ENCODE results near the gene NPR3. TPM values are rescaled to one million over a fixed set of nuclear protein-coding genes. Genes with fewer than 3 reads are reported as not detected.

Gene NPR3, protein sequence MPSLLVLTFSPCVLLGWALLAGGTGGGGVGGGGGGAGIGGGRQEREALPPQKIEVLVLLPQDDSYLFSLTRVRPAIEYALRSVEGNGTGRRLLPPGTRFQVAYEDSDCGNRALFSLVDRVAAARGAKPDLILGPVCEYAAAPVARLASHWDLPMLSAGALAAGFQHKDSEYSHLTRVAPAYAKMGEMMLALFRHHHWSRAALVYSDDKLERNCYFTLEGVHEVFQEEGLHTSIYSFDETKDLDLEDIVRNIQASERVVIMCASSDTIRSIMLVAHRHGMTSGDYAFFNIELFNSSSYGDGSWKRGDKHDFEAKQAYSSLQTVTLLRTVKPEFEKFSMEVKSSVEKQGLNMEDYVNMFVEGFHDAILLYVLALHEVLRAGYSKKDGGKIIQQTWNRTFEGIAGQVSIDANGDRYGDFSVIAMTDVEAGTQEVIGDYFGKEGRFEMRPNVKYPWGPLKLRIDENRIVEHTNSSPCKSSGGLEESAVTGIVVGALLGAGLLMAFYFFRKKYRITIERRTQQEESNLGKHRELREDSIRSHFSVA
- total RNA-seq, result under 1 TPM in 2 of 3 donors, not detected in 1; 0.05 to 0.08 TPM

DNA sequence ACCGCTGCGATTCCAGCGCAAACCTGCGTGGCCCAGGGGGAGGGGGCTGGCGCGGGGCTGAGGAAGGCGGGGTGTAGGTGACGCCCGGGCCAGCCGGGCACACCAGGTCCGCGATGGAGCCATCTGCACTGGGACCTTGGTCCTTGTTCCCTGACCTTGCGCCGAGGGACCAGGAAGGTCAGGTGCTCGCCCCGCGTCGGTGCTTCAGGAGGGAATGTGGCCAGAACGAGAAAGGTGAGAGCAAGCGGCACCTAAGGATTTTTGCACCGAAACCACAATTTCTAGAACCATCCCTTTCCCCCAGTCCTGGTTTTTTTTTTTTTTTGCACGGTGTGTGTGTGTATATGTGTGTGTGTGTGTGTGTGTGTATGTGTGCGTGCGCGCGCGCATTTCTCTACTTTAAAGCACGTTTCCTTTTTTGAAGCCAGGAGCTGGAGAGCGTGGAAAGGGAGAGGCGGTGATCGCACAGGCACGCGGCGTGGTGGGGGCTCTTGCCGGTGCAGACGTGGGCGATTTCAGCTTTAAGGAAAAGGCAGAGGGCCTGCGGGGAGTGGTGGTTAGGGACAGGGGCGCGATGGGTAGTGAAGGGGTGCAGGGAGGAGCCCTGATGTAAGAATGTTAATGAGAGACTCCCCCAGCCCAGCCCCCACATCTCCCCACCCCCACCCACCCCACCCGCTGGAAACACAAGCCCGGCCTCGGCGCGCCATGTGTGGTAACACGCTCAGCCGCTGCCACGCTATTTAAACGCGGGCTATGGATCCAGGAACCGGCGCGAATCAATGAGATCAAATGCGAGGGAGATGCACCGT lies at the start of gene NPR3:
NPR3 (plus strand) TSS at position 772 of the 812 bp plus-strand sequence. CDS start 456 bp downstream, outside the sequence.
- ATAC-seq (no peak), DNase-seq (no peak)
- no peaks in the 10 kb centered on the region for H3K36me3 Mint-ChIP-seq (ENCODE audit: insufficient read depth)
- H3K9me3 Mint-ChIP-seq, result no peaks in the 10 kb centered on the region
- peaks cover 66% of the 10 kb centered on the region for H3K27me3 Mint-ChIP-seq (ENCODE audit: low read depth)
- peak within 1 kb of the TSS; percentile 72 for H3K4me3 Mint-ChIP-seq
- peaks cover 25% of the 10 kb centered on the region for H3K4me1 Mint-ChIP-seq (ENCODE audit: low read depth)

- no peaks in the 10 kb centered on the region for H3K36me3 Mint-ChIP-seq (ENCODE audit: insufficient read depth)
- ATAC-seq (no peak), DNase-seq (no peak)
- H3K9me3 Mint-ChIP-seq, result peaks cover 18% of the 10 kb centered on the region
- H3K27me3 Mint-ChIP-seq (ENCODE audit: low read depth), result peaks cover 3% of the 10 kb centered on the region
- H3K4me1 Mint-ChIP-seq (ENCODE audit: low read depth), result no peaks in the 10 kb centered on the region
- H3K4me3 Mint-ChIP-seq, result no peak overlapping the region
Observed at GRCh38 chr5:32664523-32664922, 46.6 kb upstream of the NPR3 start.

- H3K4me3 Mint-ChIP-seq, result no peak overlapping the region
- peaks cover 4% of the 10 kb centered on the region for H3K27me3 Mint-ChIP-seq (ENCODE audit: low read depth)
- DNase-seq (no peak), ATAC-seq (no peak)
- no peaks in the 10 kb centered on the region for H3K4me1 Mint-ChIP-seq (ENCODE audit: low read depth)
- H3K36me3 Mint-ChIP-seq (ENCODE audit: insufficient read depth), result no peaks in the 10 kb centered on the region
- H3K9me3 Mint-ChIP-seq, result peaks cover 16% of the 10 kb centered on the region
Observed at GRCh38 chr5:32668552-32668951, 42.6 kb upstream of the NPR3 start.

DNA sequence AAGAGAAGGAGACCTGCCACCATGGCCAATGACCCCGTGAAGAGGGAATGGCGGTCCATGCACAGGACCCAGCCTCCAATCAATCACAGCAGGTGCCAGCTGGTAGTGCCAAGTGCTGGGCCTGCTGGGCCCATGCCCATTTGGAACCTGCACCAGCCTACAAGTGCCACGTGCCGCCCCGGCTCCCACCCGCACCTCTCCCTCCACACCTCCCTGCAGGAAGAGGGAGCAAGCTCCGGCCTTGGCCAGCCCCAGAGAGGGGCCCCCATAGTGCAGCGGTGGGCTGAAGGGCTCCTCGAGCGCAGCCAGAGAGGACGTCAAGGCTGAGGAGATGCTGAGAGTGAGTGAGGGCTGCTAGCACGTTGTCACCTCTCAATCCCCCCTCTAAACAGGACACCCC lies 37.8 kb upstream of the NPR3 start:
- Mint-ChIP-seq H3K36me3 (ENCODE audit: insufficient read depth) (no peaks in the 10 kb centered on the region), H3K4me3 (no peak overlapping the region), H3K4me1 (ENCODE audit: low read depth) (no peaks in the 10 kb centered on the region), H3K27me3 (ENCODE audit: low read depth) (peaks cover 4% of the 10 kb centered on the region), H3K9me3 (peaks cover 11% of the 10 kb centered on the region)
- no peak for ATAC-seq
- no peak for DNase-seq

- peaks cover 6% of the 10 kb centered on the region for H3K9me3 Mint-ChIP-seq
- H3K4me1 Mint-ChIP-seq (ENCODE audit: low read depth), result no peaks in the 10 kb centered on the region
- no peak overlapping the region for H3K4me3 Mint-ChIP-seq
- ATAC-seq, result no peak
- no peaks in the 10 kb centered on the region for H3K36me3 Mint-ChIP-seq (ENCODE audit: insufficient read depth)
- DNase-seq, result no peak
- H3K27me3 Mint-ChIP-seq (ENCODE audit: low read depth), result no peaks in the 10 kb centered on the region
Observed at GRCh38 chr5:32677023-32677422, 34.1 kb upstream of the NPR3 start.

DNA sequence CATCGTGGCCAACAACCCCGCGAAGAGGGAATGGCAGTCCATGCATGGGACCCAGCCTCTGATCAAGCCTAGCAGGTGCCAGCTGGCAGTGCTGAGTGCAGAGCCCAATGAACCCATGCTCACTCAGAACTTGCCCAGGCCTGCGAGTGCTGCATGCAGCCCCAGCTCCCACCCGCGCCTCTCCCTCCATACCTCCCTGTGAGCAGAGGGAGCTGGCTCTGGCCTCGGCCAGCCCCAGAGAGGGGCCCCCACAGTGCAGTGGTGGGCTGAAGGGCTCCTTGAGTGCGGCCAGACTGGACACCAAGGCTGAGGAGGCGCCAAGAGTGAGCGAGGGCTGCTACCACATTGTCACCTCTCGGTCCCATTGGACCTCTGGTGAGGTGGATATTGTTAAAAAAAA lies 32.6 kb upstream of the NPR3 start:
- no peaks in the 10 kb centered on the region for H3K27me3 Mint-ChIP-seq (ENCODE audit: low read depth)
- no peaks in the 10 kb centered on the region for H3K36me3 Mint-ChIP-seq (ENCODE audit: insufficient read depth)
- no peak overlapping the region for H3K4me3 Mint-ChIP-seq
- H3K9me3 Mint-ChIP-seq, result peaks cover 2% of the 10 kb centered on the region
- ATAC-seq (no peak), DNase-seq (no peak)
- no peaks in the 10 kb centered on the region for H3K4me1 Mint-ChIP-seq (ENCODE audit: low read depth)

DNA sequence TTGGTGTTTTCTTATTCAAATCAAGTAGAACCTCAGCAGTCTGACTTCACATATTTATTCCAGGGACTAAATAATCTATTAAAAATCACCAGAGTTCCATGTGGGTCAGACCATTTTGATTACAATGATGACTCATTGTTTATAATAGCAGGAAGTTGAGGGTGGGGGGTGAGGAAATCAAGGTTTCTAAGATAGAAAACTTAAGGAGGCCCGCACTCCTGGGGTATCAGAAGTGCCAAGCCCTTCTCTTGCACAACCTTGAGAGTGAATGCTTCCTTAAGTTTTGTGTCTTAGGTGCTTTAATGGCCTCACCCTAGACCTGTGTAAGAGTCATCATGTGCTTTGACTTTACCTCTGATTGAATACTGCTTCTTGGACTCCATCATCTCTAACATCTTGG lies 31.9 kb upstream of the NPR3 start:
- no peaks in the 10 kb centered on the region for H3K27me3 Mint-ChIP-seq (ENCODE audit: low read depth)
- ATAC-seq (no peak), DNase-seq (no peak)
- H3K4me3 Mint-ChIP-seq, result no peak overlapping the region
- no peaks in the 10 kb centered on the region for H3K4me1 Mint-ChIP-seq (ENCODE audit: low read depth)
- H3K9me3 Mint-ChIP-seq, result peaks cover 9% of the 10 kb centered on the region
- H3K36me3 Mint-ChIP-seq (ENCODE audit: insufficient read depth), result no peaks in the 10 kb centered on the region

GRCh38 chr5:32680183-32680582 lies 30.9 kb upstream of the NPR3 start:
- no peaks in the 10 kb centered on the region for H3K4me1 Mint-ChIP-seq (ENCODE audit: low read depth)
- H3K27me3 Mint-ChIP-seq (ENCODE audit: low read depth), result no peaks in the 10 kb centered on the region
- ATAC-seq, result no peak
- DNase-seq, result no peak
- no peak overlapping the region for H3K4me3 Mint-ChIP-seq
- no peaks in the 10 kb centered on the region for H3K36me3 Mint-ChIP-seq (ENCODE audit: insufficient read depth)
- H3K9me3 Mint-ChIP-seq, result peaks cover 18% of the 10 kb centered on the region

DNA sequence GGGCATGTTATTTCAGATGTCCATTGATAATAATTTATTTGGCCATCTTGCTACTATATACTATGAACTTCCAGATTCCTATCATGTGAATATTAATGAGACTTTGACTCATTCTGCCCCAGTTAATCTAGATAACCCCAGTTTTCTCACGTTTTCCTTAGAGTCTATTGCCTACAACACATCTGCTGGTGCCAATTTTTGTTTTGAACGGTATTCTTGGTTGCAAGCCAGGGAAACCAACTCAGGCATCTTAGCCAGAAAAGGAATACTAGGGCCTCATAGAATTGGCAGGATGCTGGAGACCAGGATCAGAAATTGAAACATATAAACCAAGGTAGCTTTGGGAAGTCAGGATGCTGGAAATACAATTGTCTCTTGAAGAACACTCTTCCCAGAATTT lies 28.0 kb upstream of the NPR3 start:
- H3K9me3 Mint-ChIP-seq, result peaks cover 29% of the 10 kb centered on the region

DNA sequence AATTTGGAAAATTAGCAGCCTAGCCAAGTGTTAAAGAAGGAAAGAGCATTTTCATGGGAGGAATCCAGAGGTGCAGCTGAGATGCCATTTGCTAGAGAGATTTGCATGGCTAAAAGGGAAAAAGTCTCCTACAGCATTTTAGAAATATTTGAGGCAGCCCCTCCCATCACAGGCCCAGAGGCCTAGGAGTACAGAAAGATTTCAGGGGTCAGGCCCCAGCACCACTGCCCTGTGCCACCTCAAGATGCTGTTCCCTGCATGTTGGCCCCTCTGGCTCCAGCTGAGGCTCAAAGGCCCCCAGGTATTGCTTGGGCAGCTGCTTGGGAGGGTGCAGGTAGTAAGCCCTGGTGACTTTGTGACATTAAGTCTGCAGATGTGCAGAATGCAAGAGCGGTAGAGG lies 26.9 kb upstream of the NPR3 start:
- no peak for ATAC-seq
- Mint-ChIP-seq H3K4me1 (ENCODE audit: low read depth) (no peaks in the 10 kb centered on the region), H3K4me3 (no peak overlapping the region), H3K27me3 (ENCODE audit: low read depth) (peaks cover 6% of the 10 kb centered on the region), H3K9me3 (peaks cover 29% of the 10 kb centered on the region), H3K36me3 (ENCODE audit: insufficient read depth) (no peaks in the 10 kb centered on the region)
- no peak for DNase-seq

More for the DNA sequence above, 28.0 kb upstream of the NPR3 start:
- ATAC-seq (no peak), DNase-seq (no peak)
- Mint-ChIP-seq H3K4me3 (no peak overlapping the region), H3K27me3 (ENCODE audit: low read depth) (peaks cover 4% of the 10 kb centered on the region), H3K36me3 (ENCODE audit: insufficient read depth) (no peaks in the 10 kb centered on the region), H3K4me1 (ENCODE audit: low read depth) (no peaks in the 10 kb centered on the region)

DNA sequence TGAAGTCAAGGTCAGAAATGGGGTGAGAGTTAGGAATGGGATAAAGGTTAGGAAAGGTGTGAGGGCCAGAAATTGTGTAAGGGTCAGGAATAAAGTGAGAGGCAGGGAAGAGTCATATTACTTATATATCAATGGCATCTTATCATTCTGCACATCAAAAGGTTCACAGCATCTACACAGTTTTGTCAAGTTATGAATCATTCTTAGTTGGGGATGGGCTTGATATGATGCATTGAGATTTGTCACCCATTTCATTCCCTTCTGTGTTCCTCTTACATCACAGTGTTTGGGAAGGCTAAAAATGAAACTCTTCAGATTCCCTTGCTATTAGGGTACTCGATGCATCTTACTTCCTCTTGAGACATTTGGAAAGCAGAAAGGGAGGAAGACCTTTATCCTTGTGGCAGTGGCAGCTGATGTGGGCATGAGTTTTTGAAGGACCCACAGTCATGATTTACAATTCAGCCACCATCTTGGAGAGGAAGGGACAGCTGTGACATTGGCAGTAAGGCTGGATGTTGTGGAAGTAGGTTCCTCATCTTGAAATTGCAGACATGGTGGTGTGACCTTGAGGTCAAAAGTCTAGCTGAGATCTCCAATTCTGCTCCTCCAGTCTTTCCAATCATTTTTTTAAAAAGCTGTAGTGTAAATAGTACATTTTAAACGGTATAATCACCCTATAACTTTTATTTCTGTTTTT lies 24.2 kb upstream of the NPR3 start:
- peaks cover 8% of the 10 kb centered on the region for H3K27me3 Mint-ChIP-seq (ENCODE audit: low read depth)
- ATAC-seq (no peak), DNase-seq (no peak)
- H3K9me3 Mint-ChIP-seq, result peaks cover 29% of the 10 kb centered on the region
- no peaks in the 10 kb centered on the region for H3K4me1 Mint-ChIP-seq (ENCODE audit: low read depth)
- H3K36me3 Mint-ChIP-seq (ENCODE audit: insufficient read depth), result no peaks in the 10 kb centered on the region
- H3K4me3 Mint-ChIP-seq, result no peak overlapping the region

- no peak overlapping the region for H3K4me3 Mint-ChIP-seq
- H3K9me3 Mint-ChIP-seq, result peaks cover 29% of the 10 kb centered on the region
- ATAC-seq, result no peak
- H3K27me3 Mint-ChIP-seq (ENCODE audit: low read depth), result peaks cover 8% of the 10 kb centered on the region
- no peak for DNase-seq
- H3K36me3 Mint-ChIP-seq (ENCODE audit: insufficient read depth), result no peaks in the 10 kb centered on the region
- H3K4me1 Mint-ChIP-seq (ENCODE audit: low read depth), result no peaks in the 10 kb centered on the region
Observed at GRCh38 chr5:32687499-32687831, 23.7 kb upstream of the NPR3 start.

- H3K27me3 Mint-ChIP-seq (ENCODE audit: low read depth), result peaks cover 8% of the 10 kb centered on the region
- peaks cover 11% of the 10 kb centered on the region for H3K9me3 Mint-ChIP-seq
- DNase-seq (no peak), ATAC-seq (no peak)
- H3K4me3 Mint-ChIP-seq, result no peak overlapping the region
- H3K4me1 Mint-ChIP-seq (ENCODE audit: low read depth), result no peaks in the 10 kb centered on the region
- H3K36me3 Mint-ChIP-seq (ENCODE audit: insufficient read depth), result no peaks in the 10 kb centered on the region
Observed at GRCh38 chr5:32690153-32690552, 21.0 kb upstream of the NPR3 start.

DNA sequence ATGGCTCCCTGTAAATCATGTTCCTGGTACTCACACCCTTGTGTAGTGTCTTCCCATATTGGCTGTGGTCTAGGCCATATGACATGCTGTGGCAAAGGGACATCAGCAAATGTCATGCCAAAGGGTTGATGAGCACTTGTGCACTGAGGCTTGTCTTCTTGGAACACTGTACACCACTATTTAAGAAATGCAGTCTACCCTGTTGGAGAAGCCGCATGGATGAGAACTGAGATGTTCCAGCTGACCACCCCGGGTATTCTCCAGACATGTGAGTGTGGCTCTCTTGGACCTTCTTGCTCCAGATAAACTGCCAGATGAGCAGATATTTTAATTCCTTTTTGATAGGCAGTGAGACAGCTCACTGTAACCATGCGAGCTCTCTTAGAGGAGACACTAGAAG lies 20.5 kb upstream of the NPR3 start:
- Mint-ChIP-seq H3K27me3 (ENCODE audit: low read depth) (peaks cover 8% of the 10 kb centered on the region), H3K9me3 (peaks cover 9% of the 10 kb centered on the region), H3K4me3 (no peak overlapping the region), H3K4me1 (ENCODE audit: low read depth) (no peaks in the 10 kb centered on the region), H3K36me3 (ENCODE audit: insufficient read depth) (no peaks in the 10 kb centered on the region)
- no peak for DNase-seq
- ATAC-seq, result no peak
